ENCODE data around the gene SNX15.

SNX15 gene

DNA sequence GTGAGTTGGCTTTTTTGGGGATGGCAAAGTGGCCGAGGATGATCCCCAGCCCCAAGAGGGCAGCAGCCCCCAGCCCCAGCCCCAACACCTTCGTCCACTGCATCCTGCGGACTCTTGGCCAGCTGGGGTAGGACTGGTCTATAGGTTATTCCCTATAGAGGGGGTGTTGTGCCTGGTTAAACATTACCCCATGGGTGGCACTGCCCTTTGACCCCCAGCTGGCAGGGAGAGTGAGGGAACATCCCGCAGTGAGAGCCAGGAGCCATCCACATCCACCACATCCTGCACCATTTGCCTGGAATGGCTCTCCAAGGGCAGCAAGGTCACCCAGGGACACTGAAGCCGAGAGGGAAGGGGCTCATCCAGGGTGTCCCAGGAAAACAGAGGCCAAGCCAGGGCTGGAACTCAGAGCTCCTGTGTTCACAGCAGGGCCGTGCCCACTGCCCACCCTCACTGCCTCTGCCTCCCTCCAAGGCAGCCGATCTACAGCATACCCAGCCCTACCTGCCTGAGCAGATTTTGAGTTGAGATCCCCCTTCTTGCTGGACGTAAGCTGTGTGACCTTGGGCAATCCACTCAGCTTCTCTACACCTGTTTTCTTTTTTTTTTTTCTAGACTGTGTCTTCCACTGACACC lies 31.3 kb downstream of the SNX15 start, which contains the start of gene NAALADL1:
NAALADL1 (minus strand) TSS at position 135 of the 636 bp plus-strand sequence; CDS start at position 103, 32 bp downstream.
- Histone ChIP-seq H3K4me3 (ENCODE audit: low read depth in 1 of 2, low read length in 2 of 2) (no peak within 1 kb of the TSS), H3K4me2 (ENCODE audit: insufficient read depth, low read length) (no peak within 1 kb of the TSS), H2AFZ (ENCODE audit: low read depth, low read length) (no peak within 1 kb of the TSS), H3K79me2 (ENCODE audit: insufficient read depth, low read length) (no peaks in the 10 kb centered on the region), H3K27ac (ENCODE audit: low read length) (no peak within 1 kb of the TSS), H3K4me1 (ENCODE audit: insufficient read depth, low read length) (no peaks in the 10 kb centered on the region), H3K27me3 (ENCODE audit: insufficient read depth, low read length, poor library complexity) (no peaks in the 10 kb centered on the region), H3K36me3 (ENCODE audit: insufficient read depth, low read length) (no peaks in the 10 kb centered on the region), H3K9ac (ENCODE audit: low read depth, low read length) (no peak within 1 kb of the TSS), H3K9me3 (ENCODE audit: insufficient read depth, low read length, severe bottlenecking) (no peaks in the 10 kb centered on the region), H4K20me1 (ENCODE audit: insufficient read depth, low read length) (no peaks in the 10 kb centered on the region; the same call in 1 of the 2 replicates)
- DNase-seq (no peak), ATAC-seq (ENCODE audit: insufficient read depth, low read depth) (no peak)
- TF ChIP-seq, protein P1, sequence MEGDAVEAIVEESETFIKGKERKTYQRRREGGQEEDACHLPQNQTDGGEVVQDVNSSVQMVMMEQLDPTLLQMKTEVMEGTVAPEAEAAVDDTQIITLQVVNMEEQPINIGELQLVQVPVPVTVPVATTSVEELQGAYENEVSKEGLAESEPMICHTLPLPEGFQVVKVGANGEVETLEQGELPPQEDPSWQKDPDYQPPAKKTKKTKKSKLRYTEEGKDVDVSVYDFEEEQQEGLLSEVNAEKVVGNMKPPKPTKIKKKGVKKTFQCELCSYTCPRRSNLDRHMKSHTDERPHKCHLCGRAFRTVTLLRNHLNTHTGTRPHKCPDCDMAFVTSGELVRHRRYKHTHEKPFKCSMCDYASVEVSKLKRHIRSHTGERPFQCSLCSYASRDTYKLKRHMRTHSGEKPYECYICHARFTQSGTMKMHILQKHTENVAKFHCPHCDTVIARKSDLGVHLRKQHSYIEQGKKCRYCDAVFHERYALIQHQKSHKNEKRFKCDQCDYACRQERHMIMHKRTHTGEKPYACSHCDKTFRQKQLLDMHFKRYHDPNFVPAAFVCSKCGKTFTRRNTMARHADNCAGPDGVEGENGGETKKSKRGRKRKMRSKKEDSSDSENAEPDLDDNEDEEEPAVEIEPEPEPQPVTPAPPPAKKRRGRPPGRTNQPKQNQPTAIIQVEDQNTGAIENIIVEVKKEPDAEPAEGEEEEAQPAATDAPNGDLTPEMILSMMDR (IDR thresholded peaks at IDR 0.05; ENCODE audit: borderline replicate concordance, extremely low read depth, low read length, poor library complexity, severe bottlenecking), result no peak
- no peak for TF ChIP-seq EZH2 (IDR thresholded peaks at IDR 0.05; ENCODE audit: borderline replicate concordance, low read depth, low read length, severe bottlenecking)

DNA sequence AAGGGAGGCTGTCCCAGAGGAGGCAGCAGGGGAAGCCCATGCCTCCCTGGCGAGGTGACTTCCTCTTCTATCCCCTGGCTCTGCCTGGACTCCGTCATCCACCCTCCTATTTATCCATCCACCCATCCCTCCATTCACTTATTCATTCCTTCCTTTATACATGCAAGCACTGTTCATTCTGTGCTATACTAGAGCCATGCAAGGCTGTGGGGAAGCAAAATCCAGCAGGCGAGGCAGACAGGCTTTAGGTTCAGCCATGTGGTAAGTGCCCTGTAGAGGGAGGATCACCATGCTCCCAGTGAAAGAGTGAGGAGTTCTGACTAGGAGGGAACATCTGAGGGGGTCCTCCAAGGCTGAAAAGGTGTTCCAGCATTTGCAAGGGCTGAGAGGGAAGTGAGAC lies 32.3 kb downstream of the SNX15 start:
- Histone ChIP-seq H3K4me2 (ENCODE audit: insufficient read depth, low read length) (no peak overlapping the region), H3K4me1 (ENCODE audit: insufficient read depth, low read length) (no peaks in the 10 kb centered on the region), H4K20me1 (ENCODE audit: insufficient read depth, low read length) (no peaks in the 10 kb centered on the region), H3K4me3 (ENCODE audit: low read depth in 1 of 2, low read length in 2 of 2) (no peak overlapping the region), H3K9ac (ENCODE audit: low read depth, low read length) (no peak overlapping the region), H3K9me3 (ENCODE audit: insufficient read depth, low read length, severe bottlenecking) (no peaks in the 10 kb centered on the region), H3K27me3 (ENCODE audit: insufficient read depth, low read length, poor library complexity) (no peaks in the 10 kb centered on the region), H2AFZ (ENCODE audit: low read depth, low read length) (no peak overlapping the region), H3K36me3 (ENCODE audit: insufficient read depth, low read length) (no peaks in the 10 kb centered on the region), H3K79me2 (ENCODE audit: insufficient read depth, low read length) (no peaks in the 10 kb centered on the region), H3K27ac (ENCODE audit: low read length) (no peak overlapping the region)
- DNase-seq (no peak), ATAC-seq (ENCODE audit: insufficient read depth, low read depth) (no peak)
- no peak for TF ChIP-seq EZH2 (IDR thresholded peaks at IDR 0.05; ENCODE audit: borderline replicate concordance, low read depth, low read length, severe bottlenecking)
- TF ChIP-seq, protein P1 (IDR thresholded peaks at IDR 0.05; ENCODE audit: borderline replicate concordance, extremely low read depth, low read length, poor library complexity, severe bottlenecking), result no peak

DNA sequence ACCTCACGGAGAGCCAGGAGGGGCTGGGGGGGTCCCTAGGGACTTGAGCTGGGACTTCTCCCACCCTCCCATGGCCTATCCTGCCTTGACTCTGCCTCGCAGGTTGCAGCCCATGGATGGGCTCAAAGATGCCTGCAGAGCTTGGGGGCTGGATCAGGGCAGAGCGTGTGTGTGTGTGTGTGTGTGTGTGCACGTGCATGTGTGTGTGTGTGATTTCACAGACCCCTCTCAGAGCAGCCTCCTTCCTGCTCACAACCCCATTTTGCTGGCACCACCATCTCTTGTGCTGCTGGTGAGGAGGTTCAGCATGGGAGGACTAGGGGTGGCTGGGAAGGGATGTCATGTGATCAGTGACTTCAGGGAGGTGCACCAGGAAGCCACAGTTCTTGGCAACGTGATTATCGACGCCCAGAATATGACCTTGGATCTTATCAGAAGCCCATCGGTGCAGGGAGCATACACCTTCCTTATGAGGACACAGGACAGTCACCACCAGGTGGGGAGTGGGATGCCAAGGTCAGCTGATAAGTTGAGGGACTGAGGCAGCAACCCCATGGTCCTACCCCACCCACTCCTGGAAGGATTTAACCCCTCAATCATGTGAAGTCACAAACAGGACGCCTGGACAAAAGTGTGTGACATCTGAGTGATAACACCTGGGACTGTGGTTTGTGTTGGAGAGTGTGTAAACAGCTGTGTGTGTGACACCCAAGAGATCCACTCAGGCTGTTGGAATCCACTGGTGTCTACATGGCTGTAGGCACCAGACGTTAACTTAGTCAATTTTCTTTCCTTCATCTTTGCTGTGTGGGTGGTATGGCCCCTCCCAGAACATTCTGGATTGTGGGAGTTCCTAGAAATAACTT lies 33.0 kb downstream of the SNX15 start:
- Histone ChIP-seq H3K27ac (ENCODE audit: low read length) (no peak overlapping the region), H4K20me1 (ENCODE audit: insufficient read depth, low read length) (no peaks in the 10 kb centered on the region), H3K9me3 (ENCODE audit: insufficient read depth, low read length, severe bottlenecking) (no peaks in the 10 kb centered on the region), H3K4me3 (ENCODE audit: low read depth in 1 of 2, low read length in 2 of 2) (no peak overlapping the region), H2AFZ (ENCODE audit: low read depth, low read length) (no peak overlapping the region), H3K4me2 (ENCODE audit: insufficient read depth, low read length) (no peak overlapping the region), H3K4me1 (ENCODE audit: insufficient read depth, low read length) (no peaks in the 10 kb centered on the region), H3K36me3 (ENCODE audit: insufficient read depth, low read length) (no peaks in the 10 kb centered on the region), H3K27me3 (ENCODE audit: insufficient read depth, low read length, poor library complexity) (no peaks in the 10 kb centered on the region), H3K79me2 (ENCODE audit: insufficient read depth, low read length) (no peaks in the 10 kb centered on the region), H3K9ac (ENCODE audit: low read depth, low read length) (no peak overlapping the region)
- no peak for TF ChIP-seq EZH2 (IDR thresholded peaks at IDR 0.05; ENCODE audit: borderline replicate concordance, low read depth, low read length, severe bottlenecking)
- TF ChIP-seq, protein P1 (IDR thresholded peaks at IDR 0.05; ENCODE audit: borderline replicate concordance, extremely low read depth, low read length, poor library complexity, severe bottlenecking), result no peak
- DNase-seq (no peak), ATAC-seq (ENCODE audit: insufficient read depth, low read depth) (no peak; the same call in 2 of the 3 replicates)
